Brain pericyte (primary cell): ENCODE data around the gene ZNF687.

Source experiments
- DNase-seq: peaks from one replicate; pipeline ENCODE4 v3.0.0-alpha.2; 2012; ENCODE audit warnings: low read depth, low spot score

Gene ZNF687

DNA sequence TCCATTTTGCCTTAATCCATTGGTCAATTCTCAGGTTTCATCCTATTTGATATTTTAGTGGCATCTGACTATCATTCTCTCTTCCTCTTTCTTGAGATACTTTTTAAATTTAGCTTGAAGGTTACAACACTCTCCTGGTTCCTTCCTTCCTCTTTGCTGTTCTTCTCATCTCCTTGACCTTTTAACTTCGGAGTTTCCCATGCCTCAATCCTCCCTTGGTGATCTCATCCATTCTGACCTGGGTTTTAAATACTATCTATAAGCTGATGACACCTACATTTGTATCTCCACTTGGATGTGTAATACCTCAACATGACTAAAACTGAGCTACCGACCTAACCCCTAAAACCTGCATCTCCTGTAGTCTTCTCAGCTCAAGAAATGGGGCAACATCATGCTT lies 4.8 kb upstream of the ZNF687 start:
- no peak for DNase-seq

DNA sequence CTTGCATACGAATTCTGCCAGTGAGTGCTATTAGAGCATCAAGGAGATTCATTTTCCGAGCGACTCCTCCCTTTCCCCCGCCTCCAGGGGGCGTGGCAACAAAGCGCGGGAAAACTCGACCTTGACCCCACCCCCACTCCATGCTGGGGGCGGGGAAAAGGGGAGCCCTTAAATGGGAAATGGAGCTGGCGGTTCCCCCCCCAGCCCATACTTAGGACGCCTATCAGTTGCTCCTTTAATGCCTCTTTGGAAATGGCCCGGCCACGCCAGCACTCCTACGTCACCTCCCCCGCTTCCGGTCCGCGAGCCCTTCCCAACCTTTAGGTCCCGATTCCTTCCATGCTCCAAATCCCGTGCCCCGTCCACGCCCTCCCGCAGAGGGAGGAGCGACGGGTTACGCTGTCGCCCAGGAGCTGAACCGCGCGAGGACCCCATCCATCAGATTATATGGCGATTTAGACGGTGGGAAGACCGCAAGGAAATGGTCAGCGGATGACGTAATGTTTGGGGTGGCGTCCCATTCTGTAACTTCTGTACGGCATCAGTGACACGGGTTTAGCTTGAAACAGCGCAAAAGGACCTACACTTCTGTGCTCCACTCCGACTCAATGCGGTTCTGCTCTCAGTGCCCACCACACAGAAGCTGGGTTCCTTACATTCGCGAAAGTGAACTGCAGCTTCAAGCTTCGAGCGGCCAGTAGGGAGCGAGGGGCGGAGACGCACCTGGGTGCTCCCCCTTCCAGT lies 702 bp upstream of the ZNF687 start:
- DNase-seq: peak; percentile 96

DNA sequence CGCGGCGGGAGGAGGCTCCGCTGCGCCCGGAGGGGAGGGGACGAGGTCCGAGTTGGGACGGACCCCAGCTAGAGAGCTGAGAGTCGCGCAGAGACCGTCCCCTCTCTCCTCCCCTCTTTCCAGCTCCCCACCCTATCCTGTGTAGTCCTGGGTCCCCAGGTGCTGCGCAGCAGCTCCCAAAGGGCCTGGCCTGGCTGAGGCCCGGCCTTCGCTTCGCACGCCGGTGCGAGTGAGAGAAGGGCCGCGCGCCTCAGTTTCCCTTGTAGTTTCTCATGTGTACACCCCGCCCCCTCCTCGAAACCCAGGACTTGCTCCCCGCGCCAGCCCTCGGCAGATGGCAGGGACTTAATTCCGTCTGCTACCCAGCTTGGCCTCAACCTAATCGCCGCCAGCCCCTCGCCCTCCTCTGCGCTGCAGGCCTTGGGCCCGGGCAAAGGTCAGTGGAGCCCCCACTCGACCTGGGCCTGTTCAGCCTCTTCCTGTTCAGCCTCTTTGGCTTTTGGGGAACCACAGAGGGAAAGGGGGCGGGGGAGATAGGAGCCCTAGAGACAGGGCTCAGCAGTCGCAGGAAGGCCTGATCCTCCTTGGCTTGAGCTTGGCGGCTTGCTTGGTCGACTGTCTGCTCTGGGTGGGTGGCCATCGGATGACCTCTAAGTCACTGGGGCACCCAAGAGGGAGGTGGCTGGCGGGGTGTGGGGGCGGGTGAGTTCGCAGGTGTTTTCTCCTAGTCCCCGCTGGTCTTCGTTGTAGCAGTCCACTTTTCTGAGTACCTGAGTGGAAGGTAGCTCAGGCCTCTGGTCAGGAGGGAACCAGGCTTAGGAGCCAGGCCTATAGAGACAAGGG lies 1.0 kb downstream of the ZNF687 start:
- DNase-seq: no peak

DNA sequence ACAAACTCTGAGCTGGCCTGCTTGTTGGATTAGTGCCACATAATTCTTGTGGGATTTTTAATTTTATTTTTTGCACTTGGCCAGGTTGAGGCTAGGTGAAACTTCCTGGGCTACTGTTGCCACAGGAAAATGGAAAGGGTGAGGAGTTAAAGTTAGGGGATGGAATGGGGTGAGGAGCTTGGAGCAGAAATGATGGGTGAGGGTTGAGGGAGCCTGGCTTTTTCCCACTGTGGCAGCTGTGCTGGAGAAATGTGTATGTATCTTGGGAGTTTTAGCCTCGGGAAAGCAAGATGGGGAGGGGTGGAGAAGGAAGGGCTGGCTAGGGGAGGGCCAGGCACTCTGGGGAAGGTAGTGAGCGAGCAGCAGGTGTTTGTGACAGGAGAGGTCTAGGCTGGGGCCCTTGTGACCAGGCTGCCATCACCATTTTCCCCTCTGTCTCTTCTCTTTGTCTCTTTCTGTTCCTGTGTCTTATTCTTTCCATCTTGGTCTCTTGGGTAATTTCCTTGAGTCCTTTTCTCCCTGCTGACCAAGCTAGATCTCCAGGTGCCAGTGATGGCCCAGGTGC lies 2.0 kb downstream of the ZNF687 start:
- no peak for DNase-seq

DNA sequence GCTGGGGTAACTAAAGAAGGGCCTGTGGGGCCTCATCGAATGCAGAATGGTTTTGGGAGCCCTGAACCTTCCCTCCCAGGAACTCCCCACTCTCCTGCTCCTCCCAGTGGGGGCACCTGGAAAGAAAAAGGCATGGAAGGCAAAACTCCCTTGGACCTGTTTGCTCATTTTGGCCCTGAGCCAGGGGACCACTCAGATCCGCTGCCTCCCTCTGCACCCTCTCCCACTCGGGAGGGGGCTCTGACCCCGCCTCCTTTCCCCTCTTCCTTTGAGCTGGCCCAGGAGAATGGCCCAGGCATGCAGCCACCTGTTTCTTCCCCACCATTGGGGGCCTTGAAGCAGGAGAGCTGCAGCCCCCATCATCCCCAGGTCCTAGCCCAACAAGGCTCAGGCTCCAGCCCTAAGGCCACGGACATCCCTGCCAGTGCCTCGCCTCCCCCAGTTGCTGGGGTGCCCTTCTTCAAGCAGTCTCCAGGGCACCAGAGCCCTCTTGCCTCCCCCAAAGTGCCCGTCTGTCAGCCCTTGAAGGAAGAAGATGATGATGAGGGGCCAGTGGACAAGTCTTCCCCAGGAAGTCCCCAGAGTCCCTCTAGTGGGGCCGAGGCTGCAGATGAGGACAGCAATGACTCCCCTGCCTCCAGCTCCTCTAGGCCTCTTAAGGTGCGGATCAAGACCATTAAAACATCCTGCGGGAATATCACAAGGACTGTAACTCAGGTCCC lies 4.7 kb downstream of the ZNF687 start:
- DNase-seq: no peak

DNA sequence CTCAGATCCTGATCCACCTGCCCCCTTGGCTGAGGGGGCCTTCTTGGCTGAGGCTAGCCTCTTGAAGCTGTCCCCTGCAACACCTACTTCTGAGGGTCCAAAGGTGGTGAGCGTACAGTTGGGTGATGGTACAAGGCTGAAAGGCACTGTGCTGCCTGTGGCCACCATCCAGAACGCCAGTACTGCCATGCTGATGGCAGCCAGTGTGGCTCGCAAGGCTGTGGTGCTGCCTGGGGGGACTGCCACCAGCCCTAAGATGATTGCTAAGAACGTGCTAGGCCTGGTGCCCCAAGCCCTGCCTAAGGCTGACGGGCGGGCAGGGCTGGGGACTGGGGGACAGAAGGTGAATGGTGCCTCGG lies 5.2 kb downstream of the ZNF687 start:
- DNase-seq: no peak

DNA sequence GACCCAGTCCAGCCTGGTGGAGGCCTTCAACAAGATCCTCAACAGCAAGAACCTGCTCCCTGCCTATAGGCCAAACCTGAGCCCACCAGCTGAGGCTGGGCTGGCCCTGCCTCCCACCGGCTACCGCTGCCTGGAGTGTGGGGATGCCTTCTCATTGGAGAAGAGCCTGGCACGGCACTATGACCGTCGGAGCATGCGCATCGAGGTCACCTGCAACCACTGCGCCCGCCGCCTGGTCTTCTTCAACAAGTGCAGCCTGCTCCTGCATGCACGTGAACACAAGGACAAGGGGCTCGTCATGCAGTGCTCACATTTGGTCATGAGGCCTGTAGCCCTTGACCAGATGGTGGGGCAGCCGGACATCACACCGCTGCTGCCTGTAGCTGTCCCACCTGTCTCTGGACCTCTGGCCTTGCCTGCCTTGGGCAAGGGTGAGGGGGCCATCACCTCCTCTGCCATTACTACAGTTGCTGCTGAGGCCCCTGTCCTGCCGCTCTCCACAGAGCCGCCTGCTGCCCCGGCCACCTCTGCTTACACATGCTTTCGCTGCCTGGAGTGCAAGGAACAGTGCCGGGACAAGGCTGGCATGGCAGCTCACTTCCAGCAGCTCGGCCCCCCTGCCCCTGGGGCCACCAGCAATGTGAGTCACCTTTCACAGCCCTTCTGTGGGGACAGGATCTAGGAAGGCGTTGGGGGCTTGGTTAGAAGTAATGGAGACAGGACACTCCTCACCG lies 5.8 kb downstream of the ZNF687 start:
- DNase-seq: no peak

DNA sequence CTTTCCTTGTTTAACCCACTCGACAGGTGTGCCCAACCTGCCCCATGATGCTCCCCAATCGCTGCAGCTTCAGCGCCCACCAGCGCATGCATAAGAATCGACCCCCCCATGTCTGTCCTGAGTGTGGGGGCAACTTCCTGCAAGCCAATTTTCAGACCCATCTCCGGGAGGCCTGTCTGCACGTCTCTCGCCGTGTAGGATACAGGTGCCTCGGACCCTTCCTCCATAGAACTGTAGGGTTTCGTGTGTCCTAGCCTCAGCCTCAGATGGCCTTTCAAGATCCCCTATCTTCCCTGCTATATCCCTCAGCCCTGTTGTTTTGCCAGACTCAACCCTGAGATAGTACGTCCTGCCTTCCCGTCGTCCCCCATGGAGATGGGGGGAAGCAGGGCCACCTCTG lies 6.4 kb downstream of the ZNF687 start:
- no peak for DNase-seq

DNA sequence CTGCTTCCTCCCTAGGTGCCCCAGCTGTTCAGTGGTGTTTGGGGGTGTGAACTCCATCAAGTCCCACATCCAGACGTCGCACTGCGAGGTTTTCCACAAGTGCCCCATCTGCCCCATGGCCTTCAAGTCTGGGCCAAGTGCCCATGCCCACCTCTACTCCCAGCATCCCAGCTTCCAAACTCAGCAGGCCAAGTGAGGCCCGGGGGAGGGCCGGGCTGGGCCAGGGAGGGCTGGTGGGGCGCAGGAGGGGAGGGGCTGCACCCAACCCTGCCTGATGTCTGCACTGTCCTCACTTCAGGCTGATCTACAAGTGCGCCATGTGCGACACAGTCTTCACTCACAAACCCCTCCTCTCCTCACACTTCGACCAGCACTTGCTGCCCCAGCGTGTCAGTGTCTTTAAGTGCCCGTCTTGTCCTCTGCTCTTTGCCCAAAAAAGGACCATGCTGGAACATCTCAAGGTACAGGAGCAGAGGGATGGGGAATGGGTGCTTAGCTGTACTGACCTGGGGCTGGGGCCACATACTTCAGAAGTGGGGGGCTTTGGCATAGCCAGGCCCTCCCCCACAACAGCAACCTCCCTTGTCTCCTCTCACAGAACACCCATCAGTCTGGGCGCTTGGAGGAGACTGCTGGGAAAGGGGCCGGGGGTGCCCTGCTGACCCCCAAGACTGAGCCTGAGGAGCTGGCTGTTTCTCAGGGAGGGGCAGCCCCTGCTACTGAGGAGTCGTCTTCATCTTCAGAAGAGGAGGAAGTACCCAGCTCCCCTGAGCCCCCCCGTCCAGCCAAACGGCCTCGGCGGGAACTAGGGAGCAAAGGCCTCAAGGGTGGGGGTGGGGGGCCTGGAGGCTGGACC lies 7.2 kb downstream of the ZNF687 start:
- DNase-seq: no peak

DNA sequence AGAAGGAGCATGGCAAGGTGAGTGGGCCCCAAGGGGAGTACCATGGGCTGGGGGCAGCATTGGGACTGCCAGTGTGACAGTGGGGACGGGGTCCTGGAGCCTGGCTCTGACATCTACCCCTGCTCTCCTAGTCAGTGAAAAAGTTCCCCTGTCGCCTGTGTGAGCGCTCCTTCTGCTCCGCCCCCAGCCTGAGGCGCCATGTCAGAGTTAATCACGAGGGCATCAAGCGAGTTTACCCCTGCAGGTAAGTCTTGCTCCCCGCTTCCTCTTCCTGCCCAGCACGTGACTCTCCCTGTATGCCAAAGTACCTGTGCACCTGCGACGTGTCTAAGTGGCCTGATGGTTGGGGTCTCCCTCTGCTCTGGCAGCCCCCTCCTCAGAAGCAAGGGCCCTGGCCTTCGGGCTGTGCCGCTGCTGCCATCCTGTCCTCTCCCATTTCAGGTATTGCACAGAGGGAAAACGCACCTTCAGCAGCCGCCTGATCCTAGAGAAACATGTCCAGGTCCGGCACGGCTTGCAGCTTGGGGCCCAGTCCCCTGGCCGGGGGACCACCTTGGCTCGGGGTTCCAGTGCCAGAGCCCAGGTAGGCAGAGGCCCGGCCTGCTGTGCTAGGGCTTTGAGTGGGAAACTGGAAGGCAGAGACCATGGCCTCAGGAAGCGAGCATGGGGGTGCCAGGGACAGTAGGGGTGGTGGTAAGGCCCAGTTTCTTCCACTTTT lies 8.1 kb downstream of the ZNF687 start:
- no peak for DNase-seq

DNA sequence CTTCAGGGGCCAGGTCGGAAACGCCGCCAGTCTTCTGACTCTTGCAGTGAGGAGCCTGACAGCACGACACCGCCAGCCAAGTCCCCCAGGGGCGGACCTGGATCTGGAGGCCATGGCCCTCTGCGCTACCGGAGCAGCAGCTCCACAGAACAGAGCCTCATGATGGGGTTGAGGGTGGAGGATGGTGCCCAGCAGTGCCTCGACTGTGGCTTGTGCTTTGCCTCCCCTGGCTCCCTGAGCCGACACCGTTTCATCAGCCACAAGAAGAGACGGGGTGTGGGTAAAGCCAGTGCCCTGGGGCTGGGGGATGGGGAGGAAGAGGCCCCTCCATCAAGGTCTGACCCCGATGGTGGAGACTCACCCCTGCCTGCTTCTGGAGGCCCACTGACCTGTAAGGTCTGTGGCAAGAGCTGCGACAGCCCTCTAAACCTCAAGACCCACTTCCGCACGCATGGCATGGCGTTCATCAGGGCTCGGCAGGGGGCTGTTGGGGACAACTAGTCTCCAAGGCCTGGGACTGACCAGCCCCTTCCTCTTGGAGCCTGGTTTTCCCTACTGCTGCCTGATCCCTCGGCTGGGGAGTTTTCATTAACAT lies 8.7 kb downstream of the ZNF687 start:
- no peak for DNase-seq

DNA sequence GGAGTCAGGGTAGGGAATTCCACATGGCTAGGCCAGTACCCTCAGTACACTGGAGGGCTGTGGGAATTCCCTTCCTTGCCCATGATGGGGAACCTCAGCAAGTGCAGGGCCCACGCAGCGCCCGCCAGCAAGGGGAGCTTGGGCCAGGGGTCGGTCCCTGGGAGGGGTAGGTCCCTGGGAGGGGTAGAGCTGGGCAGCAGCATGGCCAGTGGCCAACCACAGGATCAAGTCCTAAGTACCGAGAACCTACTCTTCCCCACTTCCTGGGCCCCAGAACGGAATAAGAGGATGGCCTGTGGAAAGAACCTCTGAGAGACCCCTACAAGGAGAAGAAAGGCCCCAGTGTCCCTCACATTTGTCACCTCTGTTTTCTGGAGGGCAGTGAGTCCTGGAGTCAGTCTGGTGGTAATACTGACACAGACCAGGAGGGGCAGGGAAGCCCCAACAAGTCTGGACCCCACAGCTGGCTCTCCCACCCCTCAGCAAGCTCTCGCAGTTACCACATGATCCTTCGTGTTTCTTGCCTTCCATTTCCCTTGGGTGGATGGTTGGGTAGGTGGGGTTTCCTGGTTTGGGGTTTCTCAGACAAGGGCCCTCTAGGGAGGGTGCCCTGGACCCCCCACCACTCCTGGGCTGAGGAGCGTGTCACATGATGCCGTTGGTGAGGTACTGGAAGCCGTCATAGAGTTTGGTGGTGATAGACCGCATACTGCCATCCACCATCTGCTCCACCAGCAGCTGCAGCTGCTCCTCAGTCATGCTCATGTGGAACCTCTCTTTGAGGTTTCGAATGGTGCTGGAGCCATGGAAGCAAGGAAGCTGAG lies 10.3 kb downstream of the ZNF687 start:
- no peak for DNase-seq

DNA sequence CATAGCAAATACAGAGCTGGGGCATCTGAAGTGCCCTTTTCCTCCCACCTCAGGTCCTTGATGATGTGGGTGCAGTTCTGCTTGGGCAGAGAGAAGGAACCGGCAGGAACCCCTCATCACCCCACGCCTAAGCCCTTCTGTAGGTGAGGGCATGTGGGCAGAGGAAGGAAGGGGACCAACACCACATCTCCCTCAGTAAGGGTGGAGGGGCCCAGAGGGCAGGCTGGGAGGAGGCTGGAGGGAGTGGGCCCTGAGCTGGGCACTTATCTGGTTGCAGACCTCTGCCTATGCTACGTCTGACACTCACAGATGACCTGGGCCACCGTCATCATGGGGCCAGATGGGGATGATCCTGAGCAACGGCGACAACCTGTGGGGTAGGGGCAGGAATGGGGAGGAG lies 11.0 kb downstream of the ZNF687 start:
- no peak for DNase-seq

DNA sequence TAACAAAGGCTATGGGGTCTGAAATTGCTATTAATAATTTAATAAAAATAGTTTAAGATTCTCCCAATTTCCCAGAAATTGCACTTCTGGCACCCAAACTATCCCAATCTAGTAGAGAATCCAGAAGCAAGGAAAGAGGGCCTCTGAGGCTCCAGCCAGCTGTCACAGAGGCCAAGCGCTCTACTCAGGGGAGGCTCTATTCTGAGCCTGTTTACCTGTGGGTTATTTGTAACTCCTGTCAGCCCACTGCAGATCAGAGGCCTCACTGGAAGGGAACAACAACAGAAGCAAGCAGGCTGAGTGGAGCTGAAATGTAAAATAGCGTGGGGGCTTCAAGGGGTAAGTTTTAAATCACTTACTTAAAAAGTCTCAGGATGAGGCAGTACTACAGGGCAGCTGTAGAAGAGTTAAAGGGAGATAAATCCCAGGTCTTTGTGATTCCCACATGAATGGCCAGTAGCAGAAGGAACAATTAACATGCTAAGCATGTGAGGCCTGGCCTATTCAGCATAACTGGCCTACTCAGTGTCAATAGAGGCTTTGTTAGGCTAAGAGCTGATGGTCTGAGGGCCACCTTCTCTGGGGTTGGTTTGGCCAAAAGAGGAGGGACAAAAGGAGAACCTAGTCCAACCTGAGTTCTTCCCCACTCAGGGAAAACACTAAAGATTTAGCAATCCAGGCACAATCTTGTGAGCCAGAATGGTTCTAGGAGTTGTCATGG lies 12.8 kb downstream of the ZNF687 start:
- no peak for DNase-seq

DNA sequence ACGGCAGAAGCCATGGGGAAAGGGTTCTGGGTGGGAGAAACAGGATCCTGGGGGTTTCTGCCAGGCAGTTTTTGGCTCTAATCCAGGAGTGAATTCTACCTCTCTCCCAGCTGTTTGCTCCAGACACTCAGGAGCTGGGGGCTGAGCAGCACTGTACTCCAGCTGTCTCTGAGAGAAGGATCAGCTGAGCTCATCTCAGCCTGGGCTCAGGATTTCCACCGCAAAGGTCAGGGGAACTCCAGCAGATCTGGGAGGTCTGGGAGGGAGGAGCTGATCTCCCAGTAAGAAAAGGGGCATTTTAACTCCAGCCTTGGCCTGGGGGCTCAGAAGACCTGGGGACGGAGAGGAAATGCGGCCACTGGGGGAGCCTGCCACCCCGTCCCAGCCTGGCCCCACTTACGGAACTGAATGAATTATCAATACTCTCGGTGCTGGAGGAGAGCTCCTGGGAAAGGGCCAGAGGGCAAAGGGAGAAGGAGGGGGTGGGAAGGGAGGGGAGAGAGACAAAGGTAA lies 27.8 kb downstream of the ZNF687 start:
- peak; percentile 56 for DNase-seq

DNA sequence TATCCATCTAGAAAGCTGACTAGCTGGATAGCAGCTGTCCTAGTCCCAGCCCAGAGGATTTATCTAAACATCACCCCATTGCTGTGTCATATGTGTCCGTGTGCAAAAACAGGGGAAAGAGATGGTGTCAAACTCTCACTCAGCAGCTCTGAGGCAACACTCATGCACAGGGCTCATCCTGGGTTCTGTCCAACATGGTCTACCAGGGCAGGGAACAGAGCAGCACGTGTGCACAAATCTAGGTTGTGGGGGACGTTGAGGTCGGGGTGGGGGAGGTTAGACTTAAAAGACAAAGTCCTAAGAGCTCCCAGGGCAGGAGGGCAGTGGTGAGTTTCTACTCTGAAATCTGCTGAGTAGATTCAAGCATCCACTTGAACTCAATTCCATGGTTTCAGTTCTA lies 28.9 kb downstream of the ZNF687 start:
- no peak for DNase-seq

DNA sequence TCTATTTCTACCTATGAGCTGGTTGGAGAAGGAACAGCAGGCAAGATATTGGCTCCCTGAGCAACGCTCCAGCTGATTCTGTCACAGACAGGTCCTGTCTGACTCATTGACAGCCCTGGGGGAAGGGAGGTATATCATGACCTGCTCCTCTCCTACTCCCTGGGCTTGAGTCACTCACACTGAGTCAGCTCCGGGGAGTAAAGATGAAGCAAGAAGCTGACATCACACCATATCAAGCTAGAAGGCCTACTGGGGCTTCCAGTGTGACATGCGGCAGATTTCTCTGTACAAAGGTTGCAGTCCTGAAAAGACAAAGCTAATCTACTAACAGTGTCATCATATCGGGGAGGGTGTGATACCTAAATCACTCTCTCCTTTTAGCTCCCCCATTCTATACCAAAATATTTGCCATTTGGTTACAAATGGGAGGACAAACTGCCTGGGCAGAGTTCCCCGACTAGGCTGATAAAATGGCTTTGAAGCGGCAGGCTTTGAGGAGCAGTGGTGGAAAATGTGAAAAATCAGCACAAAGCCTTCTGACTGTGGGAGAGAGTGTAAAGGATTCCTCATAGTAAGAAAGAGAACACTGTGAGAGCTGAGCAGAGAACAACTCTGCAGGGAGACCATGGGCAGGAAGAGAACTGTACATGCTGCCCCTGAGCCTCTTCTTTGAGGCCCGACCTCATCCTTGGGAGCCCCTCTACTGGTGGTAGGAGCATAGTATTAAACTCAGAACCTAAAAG lies 29.7 kb downstream of the ZNF687 start:
- peak; percentile 79 for DNase-seq
